HL-60 (cell line): Measurements from ENCODE around the gene BPHL.

ENCODE experiments used
- CTCF ChIP-seq: IDR thresholded peaks from one replicate; pipeline ENCODE4 v1.5.1; 2011; ENCODE audit warnings: low read length, control low read depth, inconsistent platforms; ENCODE audit not compliant: insufficient read depth
- POLR2AphosphoS5 ChIP-seq: IDR thresholded peaks from 2 replicates; pipeline ENCODE4 v1.6.1; 2012; ENCODE audit warnings: low read depth
- REST ChIP-seq: IDR thresholded peaks from 2 replicates; pipeline ENCODE4 v1.6.1; 2012; ENCODE audit warnings: low read depth; ENCODE audit not compliant: insufficient replicate concordance

- TF ChIP-seq POLR2AphosphoS5 (no peak), CTCF (no peak), REST (no peak)
Measured at GRCh38 chr6:3117912-3118352, 579 bp upstream of the BPHL start.
